H9 (cell line): ENCODE results near the gene TYK2. TPM values are rescaled to one million over a fixed set of nuclear protein-coding genes. Genes with fewer than 3 reads are reported as not detected.

ENCODE experiments used
- DNase-seq: peaks from one replicate; pipeline ENCODE4 v3.0.0-alpha.2; 2017
- H2AFZ ChIP-seq: one replicate; pipeline ENCODE4 v1.6.1; 2013; ENCODE audit warnings: mild to moderate bottlenecking, low read length, control low read depth, moderate library complexity
- H2AK5ac ChIP-seq: 2 replicates; pipeline ENCODE4 v1.6.1; 2013; ENCODE audit warnings: low read length, control low read depth, mixed read lengths; ENCODE audit not compliant: insufficient read length
- H2BK120ac ChIP-seq: one replicate; pipeline ENCODE4 v1.6.1; 2013; ENCODE audit warnings: low read depth, mild to moderate bottlenecking, low read length, control low read depth, inconsistent platforms; ENCODE audit not compliant: poor library complexity, severe bottlenecking
- H2BK12ac ChIP-seq: 2 replicates; pipeline ENCODE4 v1.6.1; 2013; ENCODE audit warnings: low read length, control low read depth, mixed read lengths, low read depth; ENCODE audit not compliant: insufficient read length
- H2BK15ac ChIP-seq: 2 replicates; pipeline ENCODE4 v1.6.1; 2013; ENCODE audit warnings: low read depth, low read length, control low read depth
- H2BK20ac ChIP-seq: one replicate; pipeline ENCODE4 v1.6.1; 2013; ENCODE audit warnings: low read depth, mild to moderate bottlenecking, low read length, control low read depth, inconsistent platforms; ENCODE audit not compliant: poor library complexity, severe bottlenecking
- H2BK5ac ChIP-seq: 2 replicates; pipeline ENCODE4 v1.6.1; 2013; ENCODE audit warnings: low read length, control low read depth, mixed read lengths; ENCODE audit not compliant: insufficient read length
- H3K14ac ChIP-seq: 2 replicates; pipeline ENCODE4 v1.6.1; 2013; ENCODE audit warnings: low read length, control low read depth; ENCODE audit not compliant: insufficient read depth
- H3K18ac ChIP-seq: 2 replicates; pipeline ENCODE4 v1.6.1; 2013; ENCODE audit warnings: low read depth, mild to moderate bottlenecking, mixed read lengths, low read length, control low read depth; ENCODE audit not compliant: insufficient read length
- H3K23ac ChIP-seq: 2 replicates; pipeline ENCODE4 v1.6.1; 2013; ENCODE audit warnings: low read length, control low read depth, mixed read lengths, low read depth; ENCODE audit not compliant: insufficient read length
- H3K23me2 ChIP-seq: 2 replicates; pipeline ENCODE4 v1.6.1; 2013; ENCODE audit warnings: low read depth, mild to moderate bottlenecking, mixed read lengths, low read length, control low read depth; ENCODE audit not compliant: insufficient read length, poor library complexity, severe bottlenecking
- H3K27ac ChIP-seq: 2 replicates; pipeline ENCODE4 v1.5.1; 2013; ENCODE audit warnings: low read length, control low read depth, mixed read lengths, low read depth; ENCODE audit not compliant: insufficient read length
- H3K27me3 ChIP-seq: 2 replicates; pipeline ENCODE4 v1.6.1; 2013; ENCODE audit warnings: low read length, control low read depth, inconsistent platforms; ENCODE audit not compliant: insufficient read depth
- H3K4ac ChIP-seq: 2 replicates; pipeline ENCODE4 v1.6.1; 2013; ENCODE audit warnings: low read depth, mild to moderate bottlenecking, control low read depth, inconsistent platforms, low read length, moderate library complexity
- H3K4me1 ChIP-seq: 2 replicates; pipeline ENCODE4 v1.6.1; 2013; ENCODE audit warnings: low read length, control low read depth, inconsistent platforms; ENCODE audit not compliant: insufficient read depth
- H3K4me2 ChIP-seq: 2 replicates; pipeline ENCODE4 v1.6.1; 2013; ENCODE audit warnings: low read length, control low read depth, mixed read lengths; ENCODE audit not compliant: insufficient read length, insufficient read depth
- H3K56ac ChIP-seq: 2 replicates; pipeline ENCODE4 v1.6.1; 2013; ENCODE audit warnings: low read depth, mild to moderate bottlenecking, mixed read lengths, low read length, control low read depth; ENCODE audit not compliant: insufficient read length
- H3K79me1 ChIP-seq: 2 replicates; pipeline ENCODE4 v1.6.1; 2013; ENCODE audit warnings: low read depth, mild to moderate bottlenecking, moderate library complexity, low read length, control low read depth, inconsistent platforms; ENCODE audit not compliant: insufficient read depth, poor library complexity, severe bottlenecking
- H3K79me2 ChIP-seq: 2 replicates; pipeline ENCODE4 v1.6.1; 2013; ENCODE audit warnings: low read length, control low read depth, inconsistent platforms; ENCODE audit not compliant: insufficient read depth
- H3K9ac ChIP-seq: 2 replicates; pipeline ENCODE4 v1.6.1; 2013; ENCODE audit warnings: low read length, control low read depth, mixed read lengths; ENCODE audit not compliant: insufficient read length; ENCODE audit errors: extremely low read depth
- H3K9me3 ChIP-seq: one replicate; pipeline ENCODE4 v1.6.1; 2013; ENCODE audit warnings: low read depth, low read length, inconsistent platforms; ENCODE audit not compliant: control insufficient read depth
- H3T11ph ChIP-seq: one replicate; pipeline ENCODE4 v1.6.1; 2013; ENCODE audit warnings: mild to moderate bottlenecking, low read length, control low read depth, inconsistent platforms
- H4K20me1 ChIP-seq: one replicate; pipeline ENCODE4 v1.6.1; 2013; ENCODE audit not compliant: control insufficient read depth, insufficient read length, insufficient read depth
- H4K5ac ChIP-seq: 2 replicates; pipeline ENCODE4 v1.6.1; 2013; ENCODE audit warnings: low read depth, mild to moderate bottlenecking, mixed read lengths, low read length, control low read depth; ENCODE audit not compliant: insufficient read length
- H4K8ac ChIP-seq: replicated peaks from 2 replicates; pipeline ENCODE4 v1.6.1; 2013; ENCODE audit warnings: low read length, control low read depth, mixed read lengths, low read depth; ENCODE audit not compliant: insufficient read length
- H4K91ac ChIP-seq: 2 replicates; pipeline ENCODE4 v1.6.1; 2013; ENCODE audit warnings: low read depth, mild to moderate bottlenecking, moderate library complexity, mixed read lengths, low read length, control low read depth; ENCODE audit not compliant: insufficient read length
- H3K27ac Mint-ChIP-seq, 3 experiments: 2 replicates in 2 of 3; 3 replicates in 1 of 3; pipeline ENCODE4 v1.8.0; 2020 to 2021; ENCODE audit warnings: mixed read lengths in 3 of 3, mild to moderate bottlenecking in 1 of 3, moderate library complexity in 1 of 3
- H3K27me3 Mint-ChIP-seq: 2 replicates; pipeline ENCODE4 v1.8.0; 2021; ENCODE audit warnings: low read depth, mild to moderate bottlenecking, moderate library complexity, mixed read lengths
- H3K36me3 Mint-ChIP-seq, 3 experiments: 2 replicates in 2 of 3; 3 replicates in 1 of 3; pipeline ENCODE4 v1.8.0; 2020 to 2021; ENCODE audit warnings: low read depth in 3 of 3, mixed read lengths in 3 of 3; ENCODE audit not compliant: insufficient read depth in 1 of 3
- H3K4me1 Mint-ChIP-seq, 2 experiments: 2 replicates each; pipeline ENCODE4 v1.8.0; 2020; ENCODE audit warnings: mixed read lengths in 2 of 2
- H3K4me3 Mint-ChIP-seq, 2 experiments: 2 replicates in 1 of 2; 3 replicates in 1 of 2; pipeline ENCODE4 v1.8.0; 2020 to 2021; ENCODE audit warnings: mild to moderate bottlenecking in 2 of 2, mixed read lengths in 2 of 2, moderate library complexity in 1 of 2
- H3K9me3 Mint-ChIP-seq, 2 experiments: 2 replicates in 1 of 2; 3 replicates in 1 of 2; pipeline ENCODE4 v1.8.0; 2020; ENCODE audit warnings: mild to moderate bottlenecking in 2 of 2, mixed read lengths in 2 of 2, moderate library complexity in 1 of 2
- WGBS: extraction: QIAGEN DNeasy Blood & Tissue Kit; methylation state at CpG from one replicate; pipeline ENCODE4 v1.1.7; 2013; ENCODE audit warnings: missing lambda C conversion rate, low lambda C conversion rate, mixed read lengths; ENCODE audit not compliant: insufficient read length; ENCODE audit errors: extremely low coverage; 5-methylcytosine and 5-hydroxymethylcytosine counted together
- total RNA-seq: library from RNA; stranded (reverse); gene quantifications from 2 replicates; pipeline ENCODE4 v1.2.1, GENCODE V29; 2021
- TF ChIP-seq, protein P1 (sequence below): fragments of 200-600 bp; sonication (generic); conservative IDR thresholded peaks from 3 replicates; pipeline ENCODE4 v1.8.0; 2021; ENCODE audit warnings: antibody characterized with exemption, mild to moderate bottlenecking

The TYK2 gene
- total RNA-seq, 1 experiment from 2014 or later, result 61.4 TPM

DNA sequence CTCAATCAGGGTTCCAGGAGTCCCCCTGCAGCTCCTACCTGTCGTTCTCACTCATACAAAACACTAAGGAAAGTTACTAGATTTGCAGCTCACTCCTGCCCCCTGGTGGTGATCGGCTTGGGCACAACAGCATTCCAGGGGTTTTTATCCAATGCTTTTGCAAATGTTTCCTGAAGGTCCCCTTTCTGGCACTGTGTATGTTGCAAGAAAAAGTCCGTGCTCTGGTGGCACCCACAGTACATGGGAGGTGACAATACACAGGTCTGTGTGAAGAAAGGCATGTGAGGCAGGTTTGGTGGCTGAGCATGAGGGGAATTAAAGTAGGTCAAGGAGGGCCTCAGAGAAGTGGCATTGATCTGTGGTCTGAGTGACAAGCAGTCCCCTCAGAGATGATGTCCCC, 8.6 kb upstream of the TYK2 start:
- Histone ChIP-seq H4K8ac (no peak overlapping the region), H3K4ac (no peak overlapping the region), H3K27ac (no peak overlapping the region), H3K79me2 (no peaks in the 10 kb centered on the region), H2AFZ (no peak overlapping the region), H2BK5ac (no peak overlapping the region), H3K56ac (no peak overlapping the region), H3K23ac (no peak overlapping the region), H3K18ac (no peak overlapping the region), H2BK20ac (no peak overlapping the region), H4K5ac (no peak overlapping the region), H3K9ac (no peak overlapping the region), H4K91ac (no peak overlapping the region), H3K14ac (no peak overlapping the region), H3K4me2 (no peak overlapping the region), H2BK15ac (no peak overlapping the region), H3K23me2 (peaks cover 3% of the 10 kb centered on the region), H3K9me3 (no peaks in the 10 kb centered on the region), H2AK5ac (no peak overlapping the region), H4K20me1 (no peaks in the 10 kb centered on the region), H2BK12ac (no peak overlapping the region), H3T11ph (no peak overlapping the region), H3K27me3 (no peaks in the 10 kb centered on the region), H3K4me1 (no peaks in the 10 kb centered on the region), H2BK120ac (no peak overlapping the region), H3K79me1 (no peaks in the 10 kb centered on the region)
- no CpG with 5 or more reads among the region's 3 CpGs for WGBS
- Mint-ChIP-seq H3K36me3 (peaks cover 12 to 31% (median 21%) of the 10 kb centered on the region in 3 experiments; a peak in 6 of 7 replicates), H3K4me1 (peaks cover 9 to 11% of the 10 kb centered on the region in 2 experiments; a peak in 3 of 4 replicates), H3K4me3 (no peak overlapping the region), H3K27me3 (peaks cover 2% of the 10 kb centered on the region; the same call in 1 of the 2 replicates), H3K27ac (peak overlapping the region in 1 of 3 experiments; percentile 49; a peak in 2 of 7 replicates), H3K9me3 (no peaks in the 10 kb centered on the region)
- TF ChIP-seq, protein P1, sequence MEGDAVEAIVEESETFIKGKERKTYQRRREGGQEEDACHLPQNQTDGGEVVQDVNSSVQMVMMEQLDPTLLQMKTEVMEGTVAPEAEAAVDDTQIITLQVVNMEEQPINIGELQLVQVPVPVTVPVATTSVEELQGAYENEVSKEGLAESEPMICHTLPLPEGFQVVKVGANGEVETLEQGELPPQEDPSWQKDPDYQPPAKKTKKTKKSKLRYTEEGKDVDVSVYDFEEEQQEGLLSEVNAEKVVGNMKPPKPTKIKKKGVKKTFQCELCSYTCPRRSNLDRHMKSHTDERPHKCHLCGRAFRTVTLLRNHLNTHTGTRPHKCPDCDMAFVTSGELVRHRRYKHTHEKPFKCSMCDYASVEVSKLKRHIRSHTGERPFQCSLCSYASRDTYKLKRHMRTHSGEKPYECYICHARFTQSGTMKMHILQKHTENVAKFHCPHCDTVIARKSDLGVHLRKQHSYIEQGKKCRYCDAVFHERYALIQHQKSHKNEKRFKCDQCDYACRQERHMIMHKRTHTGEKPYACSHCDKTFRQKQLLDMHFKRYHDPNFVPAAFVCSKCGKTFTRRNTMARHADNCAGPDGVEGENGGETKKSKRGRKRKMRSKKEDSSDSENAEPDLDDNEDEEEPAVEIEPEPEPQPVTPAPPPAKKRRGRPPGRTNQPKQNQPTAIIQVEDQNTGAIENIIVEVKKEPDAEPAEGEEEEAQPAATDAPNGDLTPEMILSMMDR, result peak; percentile 95
- DNase-seq, result peak; percentile 87
